Measurements from ENCODE around the gene WFDC1.

- no peak for TF ChIP-seq CTCF (IDR thresholded peaks at IDR 0.05)
- no peak for TF ChIP-seq ZFX (IDR thresholded peaks at IDR 0.05; ENCODE audit: borderline replicate concordance)
Observed at GRCh38 chr16:84314373-84314772, 19.7 kb downstream of the WFDC1 start.
